ENCODE results near the gene NCBP3. TPM values are rescaled to one million over a fixed set of nuclear protein-coding genes. Genes with fewer than 3 reads are reported as not detected.

NCBP3 gene
- total RNA-seq, 1 experiment from 2014 or later, result 58.5 TPM

DNA sequence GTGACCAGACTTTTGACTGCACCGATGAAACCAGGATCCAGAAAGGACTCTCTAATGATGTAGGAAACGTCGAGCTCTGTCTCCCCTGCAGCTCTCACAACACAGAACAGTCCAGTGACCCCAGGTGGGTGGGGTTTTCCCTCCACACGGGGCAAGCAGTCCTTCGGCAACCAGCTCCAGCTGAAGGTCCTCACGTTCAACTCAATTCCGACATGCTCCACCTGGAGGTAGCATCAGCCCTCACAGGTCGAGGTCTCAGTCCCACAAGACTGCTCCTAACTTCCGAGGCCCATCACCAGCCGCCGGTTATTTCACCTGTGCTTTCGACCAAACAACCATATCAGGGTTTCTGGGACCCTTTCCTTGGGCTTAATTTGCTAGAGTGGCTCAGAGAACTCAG, 73.3 kb downstream of the NCBP3 start:
- Histone ChIP-seq H3K9me2 (ENCODE audit: insufficient read depth) (no peaks in the 10 kb centered on the region), H2AFZ (no peak overlapping the region), H3K79me2 (ENCODE audit: low read depth) (no peaks in the 10 kb centered on the region), H3K27me3 (ENCODE audit: insufficient read depth, low read depth) (no peaks in the 10 kb centered on the region), H3K36me3 (ENCODE audit: low read depth) (no peaks in the 10 kb centered on the region), H3K9me3 (ENCODE audit: insufficient read depth, low read depth) (no peaks in the 10 kb centered on the region), H3K4me1 (replicated peaks; ENCODE audit: insufficient read depth) (0 out of 2 replicates have a peak, but pooled peaks cover 8% of the 10 kb centered on the region), H3F3A (ENCODE audit: insufficient read depth, low read depth) (no peaks in the 10 kb centered on the region), H3K27ac (no peak overlapping the region), H4K20me1 (ENCODE audit: insufficient read depth) (no peaks in the 10 kb centered on the region), H3K4me3 (no peak overlapping the region), H3K4me2 (no peak overlapping the region)
- TF ChIP-seq, protein P1, sequence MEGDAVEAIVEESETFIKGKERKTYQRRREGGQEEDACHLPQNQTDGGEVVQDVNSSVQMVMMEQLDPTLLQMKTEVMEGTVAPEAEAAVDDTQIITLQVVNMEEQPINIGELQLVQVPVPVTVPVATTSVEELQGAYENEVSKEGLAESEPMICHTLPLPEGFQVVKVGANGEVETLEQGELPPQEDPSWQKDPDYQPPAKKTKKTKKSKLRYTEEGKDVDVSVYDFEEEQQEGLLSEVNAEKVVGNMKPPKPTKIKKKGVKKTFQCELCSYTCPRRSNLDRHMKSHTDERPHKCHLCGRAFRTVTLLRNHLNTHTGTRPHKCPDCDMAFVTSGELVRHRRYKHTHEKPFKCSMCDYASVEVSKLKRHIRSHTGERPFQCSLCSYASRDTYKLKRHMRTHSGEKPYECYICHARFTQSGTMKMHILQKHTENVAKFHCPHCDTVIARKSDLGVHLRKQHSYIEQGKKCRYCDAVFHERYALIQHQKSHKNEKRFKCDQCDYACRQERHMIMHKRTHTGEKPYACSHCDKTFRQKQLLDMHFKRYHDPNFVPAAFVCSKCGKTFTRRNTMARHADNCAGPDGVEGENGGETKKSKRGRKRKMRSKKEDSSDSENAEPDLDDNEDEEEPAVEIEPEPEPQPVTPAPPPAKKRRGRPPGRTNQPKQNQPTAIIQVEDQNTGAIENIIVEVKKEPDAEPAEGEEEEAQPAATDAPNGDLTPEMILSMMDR (conservative IDR thresholded peaks at IDR 0.05), result no peak
- no peak for TF ChIP-seq EZH2 (IDR thresholded peaks at IDR 0.05; ENCODE audit: low read depth)
- no peak for DNase-seq
- BruUV-seq (replicated peaks), result no TSS peak
- intact Hi-C loops (cut with micrococcal nuclease; ENCODE audit: unreplicated experiment), result no loop called here
- POLR2A ChIA-PET (ENCODE audit: unreplicated experiment), result no interaction called here
- CTCF ChIA-PET, result no interaction called here

DNA sequence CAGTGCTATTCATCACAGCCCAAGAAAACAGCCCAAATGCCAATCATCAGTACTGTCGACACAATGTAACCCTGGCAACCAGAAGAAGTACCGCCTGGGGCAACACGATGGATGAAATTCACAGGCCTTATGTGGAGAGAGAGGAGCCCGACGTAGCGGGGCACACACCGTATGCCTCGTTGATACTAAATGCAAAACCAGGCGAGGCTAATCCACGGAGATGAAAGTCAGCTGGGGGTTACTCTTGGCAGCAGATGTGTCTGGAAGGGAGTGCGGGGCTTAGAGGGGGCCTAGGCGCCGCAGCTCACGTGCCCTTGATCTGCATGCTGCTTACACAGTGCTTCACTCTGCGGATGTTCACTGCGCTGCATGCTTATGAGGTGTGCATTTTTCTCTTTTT, 74.9 kb downstream of the NCBP3 start:
- Histone ChIP-seq H3K27ac (no peak overlapping the region), H2AFZ (no peak overlapping the region), H3K4me3 (no peak overlapping the region), H3K4me1 (replicated peaks; ENCODE audit: insufficient read depth) (0 out of 2 replicates have a peak, but pooled peaks cover 8% of the 10 kb centered on the region), H4K20me1 (ENCODE audit: insufficient read depth) (no peaks in the 10 kb centered on the region), H3F3A (ENCODE audit: insufficient read depth, low read depth) (no peaks in the 10 kb centered on the region), H3K9me2 (ENCODE audit: insufficient read depth) (no peaks in the 10 kb centered on the region), H3K9me3 (ENCODE audit: insufficient read depth, low read depth) (no peaks in the 10 kb centered on the region), H3K36me3 (ENCODE audit: low read depth) (no peaks in the 10 kb centered on the region), H3K79me2 (ENCODE audit: low read depth) (no peaks in the 10 kb centered on the region), H3K27me3 (ENCODE audit: insufficient read depth, low read depth) (no peaks in the 10 kb centered on the region), H3K4me2 (no peak overlapping the region)
- intact Hi-C loops (cut with micrococcal nuclease; ENCODE audit: unreplicated experiment), result no loop called here
- TF ChIP-seq, protein P1 (conservative IDR thresholded peaks at IDR 0.05), result no peak
- no peak for TF ChIP-seq EZH2 (IDR thresholded peaks at IDR 0.05; ENCODE audit: low read depth)
- no peak for DNase-seq
- ChIA-PET POLR2A (ENCODE audit: unreplicated experiment) (no interaction called here), CTCF (no interaction called here)
- BruUV-seq (replicated peaks), result no TSS peak

DNA sequence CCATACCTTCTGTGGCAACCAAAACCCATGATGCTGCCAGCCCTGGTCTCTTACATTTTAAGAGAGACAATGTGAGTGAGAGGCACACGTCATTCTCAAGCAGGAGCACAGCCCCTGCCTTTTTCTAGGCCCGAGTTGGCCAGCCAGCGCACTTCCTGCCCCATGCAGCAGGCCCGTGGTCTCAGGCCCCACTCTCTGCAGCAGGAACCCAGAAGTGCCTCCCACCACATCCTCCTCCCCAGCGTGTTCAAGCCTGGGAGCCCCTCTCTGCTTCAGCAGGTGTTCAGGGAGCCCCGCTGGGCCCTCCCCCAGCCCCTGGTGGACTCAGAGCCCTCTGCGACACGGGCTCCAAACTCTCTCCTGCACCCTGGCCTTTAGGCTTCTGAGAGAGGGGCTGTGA, 75.6 kb downstream of the NCBP3 start:
- no TSS peak for BruUV-seq (replicated peaks)
- Histone ChIP-seq H3K36me3 (ENCODE audit: low read depth) (no peaks in the 10 kb centered on the region), H3F3A (ENCODE audit: insufficient read depth, low read depth) (no peaks in the 10 kb centered on the region), H3K9me2 (ENCODE audit: insufficient read depth) (no peaks in the 10 kb centered on the region), H3K4me1 (replicated peaks; ENCODE audit: insufficient read depth) (0 out of 2 replicates have a peak, but pooled peaks cover 8% of the 10 kb centered on the region), H3K79me2 (ENCODE audit: low read depth) (no peaks in the 10 kb centered on the region), H3K4me2 (no peak overlapping the region), H3K9me3 (ENCODE audit: insufficient read depth, low read depth) (no peaks in the 10 kb centered on the region), H3K4me3 (no peak overlapping the region), H3K27ac (no peak overlapping the region), H2AFZ (no peak overlapping the region), H4K20me1 (ENCODE audit: insufficient read depth) (no peaks in the 10 kb centered on the region), H3K27me3 (ENCODE audit: insufficient read depth, low read depth) (no peaks in the 10 kb centered on the region)
- TF ChIP-seq, protein P1 (conservative IDR thresholded peaks at IDR 0.05), result no peak
- TF ChIP-seq EZH2 (IDR thresholded peaks at IDR 0.05; ENCODE audit: low read depth), result no peak
- DNase-seq, result no peak
- ChIA-PET CTCF (no interaction called here), POLR2A (ENCODE audit: unreplicated experiment) (no interaction called here)
- intact Hi-C loops (cut with micrococcal nuclease; ENCODE audit: unreplicated experiment), result no loop called here
